GM10266 (cell line): ENCODE data around the gene SLIT3.

Source experiments
- DNase-seq: peaks from one replicate; pipeline ENCODE4 v3.0.0; 2012; ENCODE audit errors: extremely low spot score
- TF ChIP-seq, protein P1 (sequence below): IDR thresholded peaks from 2 replicates; pipeline ENCODE4 v1.5.1; 2012; ENCODE audit warnings: mild to moderate bottlenecking, low read depth; ENCODE audit not compliant: control insufficient read depth, insufficient read depth; ENCODE audit errors: missing control alignments

SLIT3 gene

DNA sequence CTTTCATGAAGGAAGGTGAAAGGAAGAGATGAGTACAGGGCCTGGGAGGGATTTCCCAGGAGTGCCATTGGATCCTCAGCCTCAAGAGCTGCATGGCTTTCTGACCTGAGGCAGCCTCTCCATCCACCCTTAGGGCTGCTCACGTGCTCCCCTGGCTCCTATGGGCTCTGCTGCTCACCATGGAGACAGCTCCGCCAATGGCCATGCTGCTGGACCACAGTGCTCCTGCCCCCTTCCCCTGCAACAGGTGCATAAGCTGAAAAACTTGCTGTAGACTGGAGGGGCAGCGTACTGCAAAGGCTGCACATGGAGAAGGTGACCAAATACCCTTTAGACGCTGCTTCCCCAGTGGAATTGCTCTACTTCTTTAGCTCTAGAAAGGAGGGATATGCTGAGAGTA lies 609.0 kb downstream of the SLIT3 start:
- DNase-seq = no peak
- TF ChIP-seq, protein P1, sequence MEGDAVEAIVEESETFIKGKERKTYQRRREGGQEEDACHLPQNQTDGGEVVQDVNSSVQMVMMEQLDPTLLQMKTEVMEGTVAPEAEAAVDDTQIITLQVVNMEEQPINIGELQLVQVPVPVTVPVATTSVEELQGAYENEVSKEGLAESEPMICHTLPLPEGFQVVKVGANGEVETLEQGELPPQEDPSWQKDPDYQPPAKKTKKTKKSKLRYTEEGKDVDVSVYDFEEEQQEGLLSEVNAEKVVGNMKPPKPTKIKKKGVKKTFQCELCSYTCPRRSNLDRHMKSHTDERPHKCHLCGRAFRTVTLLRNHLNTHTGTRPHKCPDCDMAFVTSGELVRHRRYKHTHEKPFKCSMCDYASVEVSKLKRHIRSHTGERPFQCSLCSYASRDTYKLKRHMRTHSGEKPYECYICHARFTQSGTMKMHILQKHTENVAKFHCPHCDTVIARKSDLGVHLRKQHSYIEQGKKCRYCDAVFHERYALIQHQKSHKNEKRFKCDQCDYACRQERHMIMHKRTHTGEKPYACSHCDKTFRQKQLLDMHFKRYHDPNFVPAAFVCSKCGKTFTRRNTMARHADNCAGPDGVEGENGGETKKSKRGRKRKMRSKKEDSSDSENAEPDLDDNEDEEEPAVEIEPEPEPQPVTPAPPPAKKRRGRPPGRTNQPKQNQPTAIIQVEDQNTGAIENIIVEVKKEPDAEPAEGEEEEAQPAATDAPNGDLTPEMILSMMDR = no peak

DNA sequence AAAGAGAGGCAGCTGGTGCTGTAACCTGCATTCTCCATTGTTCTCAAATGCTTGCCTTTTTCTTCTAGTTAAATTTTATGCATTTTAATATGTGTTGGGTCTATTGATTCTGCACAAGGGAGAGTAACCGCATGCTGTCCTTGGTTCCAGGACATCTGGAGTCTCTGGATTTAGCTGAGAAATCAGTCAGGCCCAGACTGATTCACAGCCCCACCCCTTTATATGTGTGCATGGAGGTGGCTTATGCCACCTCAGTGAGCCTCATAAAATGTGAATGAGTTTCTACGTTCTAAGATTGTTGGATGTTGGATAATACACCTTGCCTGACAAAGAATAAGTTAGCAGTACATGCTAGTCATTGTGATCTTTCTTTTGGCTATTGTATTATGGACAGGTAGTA lies 611.7 kb downstream of the SLIT3 start:
- DNase-seq = no peak

DNA sequence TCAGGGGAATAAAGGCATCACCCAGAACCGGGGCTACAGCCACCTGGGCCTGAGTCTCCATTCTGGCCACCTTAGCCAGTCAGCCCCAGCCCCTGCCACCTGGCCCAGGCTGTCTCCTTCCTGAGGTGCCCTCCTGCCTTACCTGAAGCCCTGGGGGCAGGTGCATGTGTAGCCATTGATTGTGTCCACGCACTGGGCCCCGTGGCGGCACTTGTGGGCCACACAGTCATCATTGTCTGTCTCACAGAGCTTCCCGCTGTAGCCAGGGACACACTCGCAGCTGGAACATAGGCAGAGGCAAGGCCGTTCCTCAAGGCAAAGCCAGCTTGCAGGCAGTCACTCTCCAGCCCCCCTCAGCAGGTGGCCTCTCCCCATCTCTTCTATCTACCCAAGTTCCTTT lies 614.1 kb downstream of the SLIT3 start:
- DNase-seq = no peak
- TF ChIP-seq, protein P1 = no peak

More for the DNA sequence above, 611.7 kb downstream of the SLIT3 start:
- TF ChIP-seq, protein P1 = no peak

DNA sequence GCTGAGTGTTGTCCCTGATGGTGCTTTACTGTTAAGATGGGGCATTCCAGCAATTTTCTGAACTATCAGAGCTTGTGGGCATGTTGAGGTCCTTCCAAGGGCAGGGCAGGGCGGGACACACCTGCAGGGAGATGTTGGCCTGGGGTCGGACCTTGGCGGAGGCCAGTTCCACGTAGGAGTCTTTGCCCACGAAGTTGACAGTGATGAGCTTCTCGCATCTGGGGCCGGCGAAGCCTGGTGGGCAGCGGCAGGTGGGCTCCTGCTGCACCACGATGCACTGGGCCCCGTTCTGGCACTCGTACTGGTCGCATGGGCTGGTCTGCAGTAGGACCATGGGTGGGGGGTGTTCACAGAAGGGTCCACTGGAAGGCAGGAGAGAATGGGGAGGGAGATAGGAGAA lies 615.4 kb downstream of the SLIT3 start:
- no peak for DNase-seq
- TF ChIP-seq, protein P1 = no peak

DNA sequence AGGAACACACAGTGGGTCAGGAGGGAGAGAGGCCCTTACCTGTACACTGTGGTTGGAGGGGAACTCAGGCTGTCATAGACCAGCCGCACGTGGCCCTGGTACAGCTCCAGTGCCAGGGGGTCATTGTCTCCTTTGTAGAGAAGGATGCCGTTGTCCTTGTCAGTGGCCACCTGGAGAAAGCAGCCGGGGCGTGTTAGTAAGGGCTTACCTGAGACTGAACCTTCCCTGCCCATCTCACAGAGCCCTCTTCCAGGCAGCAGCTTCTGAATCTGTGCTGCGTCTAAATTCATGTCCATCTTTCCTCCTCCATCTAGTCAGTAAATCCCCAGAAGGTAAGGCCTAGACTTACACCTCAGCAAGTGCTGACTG lies 617.0 kb downstream of the SLIT3 start:
- TF ChIP-seq, protein P1 = no peak
- DNase-seq = no peak

DNA sequence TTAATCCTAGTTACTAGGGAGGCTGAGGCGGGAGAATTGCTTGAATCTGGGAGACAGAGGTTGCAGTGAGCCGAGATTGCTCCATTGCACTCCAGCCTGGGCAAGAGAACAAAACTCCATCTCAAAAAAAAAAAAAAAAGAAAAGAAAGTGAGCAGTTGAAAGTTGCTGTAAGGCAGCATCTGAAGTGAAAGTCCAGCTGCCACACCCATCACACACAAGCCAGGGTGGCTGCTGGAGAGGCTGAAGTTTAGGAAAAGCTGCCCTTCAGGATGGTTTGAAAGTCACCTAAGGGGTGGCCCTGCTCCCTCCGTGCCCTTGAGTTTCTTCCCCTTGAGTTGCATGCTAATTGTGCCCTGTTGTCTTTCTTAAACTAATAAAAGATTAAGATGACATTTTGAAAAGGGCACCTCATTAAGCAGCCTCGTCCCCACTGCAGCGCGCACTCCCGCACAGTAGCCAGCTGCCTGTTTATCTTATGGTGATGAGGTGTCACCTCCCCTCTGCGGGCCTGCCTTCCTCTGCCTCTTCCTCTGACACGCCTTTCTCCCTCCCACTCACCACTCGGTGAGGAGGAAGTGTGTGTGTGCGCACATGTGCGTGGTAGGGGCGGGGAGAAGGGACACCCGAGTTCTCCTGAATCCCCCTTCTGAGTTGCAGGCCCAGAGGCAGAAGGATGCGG lies 617.6 kb downstream of the SLIT3 start:
- TF ChIP-seq, protein P1 = no peak
- DNase-seq = no peak

DNA sequence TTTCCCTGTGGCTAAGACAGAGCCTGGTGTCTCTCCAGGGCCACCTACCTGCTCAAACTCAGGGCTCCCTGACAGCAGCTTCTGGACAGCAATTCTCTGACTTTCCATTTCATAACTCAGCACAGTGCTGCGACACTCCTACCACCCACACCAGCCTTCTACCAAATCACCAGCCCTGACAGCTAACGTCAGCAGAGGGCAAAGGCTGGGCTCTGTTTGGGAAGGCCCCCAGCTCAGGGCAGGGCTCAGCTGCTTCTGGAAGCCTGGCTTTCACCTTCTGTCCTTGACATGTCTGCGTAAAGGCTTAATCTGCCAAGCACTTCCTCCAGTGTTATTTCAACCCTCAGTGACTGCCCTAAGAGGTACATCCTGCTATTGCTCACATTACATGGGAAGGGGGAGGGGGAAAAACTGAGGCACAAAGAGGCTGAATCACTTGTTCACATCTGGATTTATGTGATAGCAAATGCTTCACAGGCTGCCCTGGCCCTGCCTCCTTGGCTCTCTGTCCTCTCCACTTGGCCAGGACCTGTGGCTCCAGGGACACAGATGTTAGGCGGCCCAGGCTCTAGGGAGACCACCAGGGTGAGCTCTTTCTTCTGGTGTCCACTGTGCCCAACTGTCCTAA lies 619.3 kb downstream of the SLIT3 start:
- TF ChIP-seq, protein P1 = no peak
- no peak for DNase-seq
